DOHH2 (cell line): ENCODE data around the gene MAGOHB.

ENCODE experiments used
- H3F3A ChIP-seq: fragments of 200-600 bp; sonication (generic), shearing (Covaris generic); 2 replicates; pipeline ENCODE4 v1.6.0; 2016; ENCODE audit warnings: antibody characterized with exemption, mild to moderate bottlenecking; ENCODE audit not compliant: control insufficient read depth, insufficient read depth
- H3K27ac ChIP-seq: fragments of 200-600 bp; sonication (generic); 2 replicates; pipeline ENCODE4 v1.5.1; 2014; ENCODE audit warnings: low read depth, mild to moderate bottlenecking, low read length, moderate library complexity
- H3K27me3 ChIP-seq: fragments of 200-600 bp; sonication (generic); 2 replicates; pipeline ENCODE4 v1.6.1; 2014; ENCODE audit warnings: mild to moderate bottlenecking, low read length, mixed read lengths; ENCODE audit not compliant: control insufficient read depth
- H3K36me3 ChIP-seq: fragments of 200-600 bp; sonication (generic); 2 replicates; pipeline ENCODE4 v1.6.1; 2014; ENCODE audit warnings: mild to moderate bottlenecking, low read length, moderate library complexity, mixed read lengths; ENCODE audit not compliant: control insufficient read depth
- H3K4me1 ChIP-seq: fragments of 200-600 bp; sonication (generic); 2 replicates; pipeline ENCODE4 v1.6.1; 2014; ENCODE audit warnings: mild to moderate bottlenecking, low read length, mixed read lengths; ENCODE audit not compliant: control insufficient read depth
- H3K4me2 ChIP-seq: fragments of 200-600 bp; sonication (generic); 2 replicates; pipeline ENCODE4 v1.6.0; 2014; ENCODE audit warnings: mild to moderate bottlenecking, low read length, moderate library complexity
- H3K4me3 ChIP-seq: fragments of 200-600 bp; sonication (generic); 2 replicates; pipeline ENCODE4 v1.5.1; 2014; ENCODE audit warnings: mild to moderate bottlenecking, low read length, mixed read lengths
- H3K79me2 ChIP-seq: fragments of 200-600 bp; sonication (generic); 2 replicates; pipeline ENCODE4 v1.6.1; 2014; ENCODE audit warnings: mild to moderate bottlenecking, low read length, mixed read lengths; ENCODE audit not compliant: control insufficient read depth
- H3K9me2 ChIP-seq: fragments of 200-600 bp; sonication (generic); replicated peaks from 2 replicates; pipeline ENCODE4 v1.6.1; 2014; ENCODE audit warnings: mild to moderate bottlenecking, low read length, mixed read lengths; ENCODE audit not compliant: control insufficient read depth
- H3K9me3 ChIP-seq: fragments of 200-600 bp; sonication (generic); 2 replicates; pipeline ENCODE4 v1.6.1; 2014; ENCODE audit warnings: antibody characterized with exemption, low read length, mixed read lengths; ENCODE audit not compliant: control insufficient read depth, insufficient read depth
- H4K20me1 ChIP-seq: fragments of 200-600 bp; sonication (generic); 2 replicates; pipeline ENCODE4 v1.6.0; 2014; ENCODE audit warnings: low read depth, mild to moderate bottlenecking, antibody characterized with exemption, low read length, moderate library complexity; ENCODE audit not compliant: control insufficient read depth, insufficient read depth
- EZH2phosphoT487 ChIP-seq: fragments of 200-600 bp; sonication (generic); IDR thresholded peaks from 2 replicates; pipeline ENCODE4 v1.6.1; 2017; ENCODE audit warnings: borderline replicate concordance, mild to moderate bottlenecking, antibody characterized with exemption, low read length, moderate library complexity, mixed read lengths
- TF ChIP-seq, protein P1 (sequence below): fragments of 200-600 bp; sonication (generic); IDR thresholded peaks from one replicate; pipeline ENCODE4 v1.5.1; 2014; ENCODE audit warnings: antibody characterized with exemption, mild to moderate bottlenecking, low read depth, low read length; ENCODE audit not compliant: poor library complexity, severe bottlenecking

MAGOHB gene

DNA sequence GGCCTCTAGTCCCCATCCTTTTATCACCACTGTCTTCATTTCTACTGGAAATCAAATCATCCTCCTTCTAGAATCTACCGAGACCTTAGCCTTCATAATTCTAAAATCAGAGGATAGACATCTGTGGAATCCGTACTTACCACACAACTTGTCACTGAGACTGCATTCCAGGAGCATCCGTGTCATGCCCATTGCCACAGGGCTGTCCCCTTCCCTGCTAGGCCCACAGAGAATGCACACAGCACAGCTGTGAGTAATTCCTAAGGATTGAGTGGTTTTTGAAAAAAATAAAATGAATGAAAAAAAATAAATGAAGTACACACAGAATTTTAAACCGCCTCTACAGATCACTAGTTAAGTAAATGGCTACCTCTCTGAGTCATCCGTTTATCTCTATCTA is 21.0 kb upstream of the MAGOHB start:
- no peaks in the 10 kb centered on the region for H3K9me3 ChIP-seq
- TF ChIP-seq, protein P1, sequence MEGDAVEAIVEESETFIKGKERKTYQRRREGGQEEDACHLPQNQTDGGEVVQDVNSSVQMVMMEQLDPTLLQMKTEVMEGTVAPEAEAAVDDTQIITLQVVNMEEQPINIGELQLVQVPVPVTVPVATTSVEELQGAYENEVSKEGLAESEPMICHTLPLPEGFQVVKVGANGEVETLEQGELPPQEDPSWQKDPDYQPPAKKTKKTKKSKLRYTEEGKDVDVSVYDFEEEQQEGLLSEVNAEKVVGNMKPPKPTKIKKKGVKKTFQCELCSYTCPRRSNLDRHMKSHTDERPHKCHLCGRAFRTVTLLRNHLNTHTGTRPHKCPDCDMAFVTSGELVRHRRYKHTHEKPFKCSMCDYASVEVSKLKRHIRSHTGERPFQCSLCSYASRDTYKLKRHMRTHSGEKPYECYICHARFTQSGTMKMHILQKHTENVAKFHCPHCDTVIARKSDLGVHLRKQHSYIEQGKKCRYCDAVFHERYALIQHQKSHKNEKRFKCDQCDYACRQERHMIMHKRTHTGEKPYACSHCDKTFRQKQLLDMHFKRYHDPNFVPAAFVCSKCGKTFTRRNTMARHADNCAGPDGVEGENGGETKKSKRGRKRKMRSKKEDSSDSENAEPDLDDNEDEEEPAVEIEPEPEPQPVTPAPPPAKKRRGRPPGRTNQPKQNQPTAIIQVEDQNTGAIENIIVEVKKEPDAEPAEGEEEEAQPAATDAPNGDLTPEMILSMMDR, result no peak
- TF ChIP-seq EZH2phosphoT487, result no peak
- H3K4me1 ChIP-seq, result no peaks in the 10 kb centered on the region
- no peaks in the 10 kb centered on the region for H4K20me1 ChIP-seq
- H3K27ac ChIP-seq, result no peak overlapping the region
- no peaks in the 10 kb centered on the region for H3K9me2 ChIP-seq
- no peaks in the 10 kb centered on the region for H3K79me2 ChIP-seq
- H3K4me2 ChIP-seq, result no peak overlapping the region
- no peaks in the 10 kb centered on the region for H3K36me3 ChIP-seq
- no peaks in the 10 kb centered on the region for H3F3A ChIP-seq
- H3K4me3 ChIP-seq, result no peak overlapping the region
- no peaks in the 10 kb centered on the region for H3K27me3 ChIP-seq

- Histone ChIP-seq H3K4me2 (no peak overlapping the region), H4K20me1 (no peaks in the 10 kb centered on the region), H3K27ac (no peak overlapping the region), H3F3A (no peaks in the 10 kb centered on the region), H3K4me1 (no peaks in the 10 kb centered on the region), H3K27me3 (no peaks in the 10 kb centered on the region), H3K9me3 (no peaks in the 10 kb centered on the region), H3K4me3 (no peak overlapping the region), H3K9me2 (no peaks in the 10 kb centered on the region), H3K79me2 (no peaks in the 10 kb centered on the region), H3K36me3 (no peaks in the 10 kb centered on the region)
- TF ChIP-seq, protein P1, result no peak
- TF ChIP-seq EZH2phosphoT487, result no peak
These were observed 20.1 kb upstream of the MAGOHB start for GRCh38 chr12:10633541-10633940.

GRCh38 chr12:10632226-10632625 is 18.8 kb upstream of the MAGOHB start:
- H3K9me2 ChIP-seq, result no peaks in the 10 kb centered on the region
- TF ChIP-seq, protein P1, result no peak
- TF ChIP-seq EZH2phosphoT487, result no peak
- no peaks in the 10 kb centered on the region for H3F3A ChIP-seq
- H3K4me2 ChIP-seq, result no peak overlapping the region
- no peaks in the 10 kb centered on the region for H3K79me2 ChIP-seq
- no peaks in the 10 kb centered on the region for H4K20me1 ChIP-seq
- no peaks in the 10 kb centered on the region for H3K4me1 ChIP-seq
- no peak overlapping the region for H3K27ac ChIP-seq
- H3K9me3 ChIP-seq, result no peaks in the 10 kb centered on the region
- no peaks in the 10 kb centered on the region for H3K36me3 ChIP-seq
- no peak overlapping the region for H3K4me3 ChIP-seq
- no peaks in the 10 kb centered on the region for H3K27me3 ChIP-seq

DNA sequence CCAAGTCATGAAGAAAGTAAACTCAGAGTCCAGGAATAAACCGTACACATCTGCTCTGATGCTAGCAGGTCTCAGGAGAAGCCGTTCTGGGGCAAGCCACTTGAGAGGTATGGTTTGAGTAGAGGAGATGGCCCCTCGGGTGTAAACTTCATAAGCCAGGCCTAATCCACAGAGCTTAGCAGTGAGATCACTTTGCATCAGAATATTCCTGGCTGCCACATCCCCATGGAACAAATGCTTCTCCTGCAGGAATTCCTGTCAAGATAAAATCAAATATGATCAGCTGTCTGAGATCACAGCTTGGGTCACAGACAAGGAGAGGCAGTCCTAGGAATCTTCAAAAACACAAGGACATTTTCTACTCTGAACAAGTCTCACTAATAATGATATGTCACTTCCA is 11.2 kb upstream of the MAGOHB start:
- Histone ChIP-seq H3K4me1 (no peaks in the 10 kb centered on the region), H3K4me3 (no peak overlapping the region), H3K9me2 (no peaks in the 10 kb centered on the region), H3K9me3 (no peaks in the 10 kb centered on the region), H4K20me1 (no peaks in the 10 kb centered on the region), H3F3A (no peaks in the 10 kb centered on the region), H3K4me2 (no peak overlapping the region), H3K79me2 (no peaks in the 10 kb centered on the region), H3K27ac (no peak overlapping the region), H3K36me3 (no peaks in the 10 kb centered on the region), H3K27me3 (peaks cover 3% of the 10 kb centered on the region; the same call in 1 of the 2 replicates)
- no peak for TF ChIP-seq EZH2phosphoT487
- TF ChIP-seq, protein P1, result no peak
